ENCODE results near the gene PHETA1. TPM values are rescaled to one million over a fixed set of nuclear protein-coding genes. Genes with fewer than 3 reads are reported as not detected.

Gene PHETA1
- total RNA-seq, 1 experiment from 2014 or later, result 10.6 TPM

DNA sequence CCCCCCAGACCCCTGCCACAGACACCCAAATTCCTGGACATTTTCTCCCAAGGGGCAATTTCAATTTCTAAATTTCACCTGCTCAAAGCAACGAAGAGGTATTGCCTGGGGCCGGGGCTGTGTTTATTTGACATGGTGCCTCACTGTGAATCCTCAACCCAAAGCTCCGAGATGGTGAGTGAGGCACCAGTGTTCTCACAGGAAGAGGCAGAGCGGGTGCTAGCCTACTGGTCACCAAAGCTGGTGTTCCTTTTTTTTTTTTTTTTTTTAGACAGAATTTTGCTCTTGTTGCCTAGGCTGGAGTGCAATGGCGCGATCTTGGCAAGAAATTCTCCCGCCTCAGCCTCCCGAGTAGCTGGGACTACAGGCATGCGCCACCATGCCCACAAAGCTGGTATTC is 22.0 kb upstream of the PHETA1 start (continued):
- TF ChIP-seq, protein P1, sequence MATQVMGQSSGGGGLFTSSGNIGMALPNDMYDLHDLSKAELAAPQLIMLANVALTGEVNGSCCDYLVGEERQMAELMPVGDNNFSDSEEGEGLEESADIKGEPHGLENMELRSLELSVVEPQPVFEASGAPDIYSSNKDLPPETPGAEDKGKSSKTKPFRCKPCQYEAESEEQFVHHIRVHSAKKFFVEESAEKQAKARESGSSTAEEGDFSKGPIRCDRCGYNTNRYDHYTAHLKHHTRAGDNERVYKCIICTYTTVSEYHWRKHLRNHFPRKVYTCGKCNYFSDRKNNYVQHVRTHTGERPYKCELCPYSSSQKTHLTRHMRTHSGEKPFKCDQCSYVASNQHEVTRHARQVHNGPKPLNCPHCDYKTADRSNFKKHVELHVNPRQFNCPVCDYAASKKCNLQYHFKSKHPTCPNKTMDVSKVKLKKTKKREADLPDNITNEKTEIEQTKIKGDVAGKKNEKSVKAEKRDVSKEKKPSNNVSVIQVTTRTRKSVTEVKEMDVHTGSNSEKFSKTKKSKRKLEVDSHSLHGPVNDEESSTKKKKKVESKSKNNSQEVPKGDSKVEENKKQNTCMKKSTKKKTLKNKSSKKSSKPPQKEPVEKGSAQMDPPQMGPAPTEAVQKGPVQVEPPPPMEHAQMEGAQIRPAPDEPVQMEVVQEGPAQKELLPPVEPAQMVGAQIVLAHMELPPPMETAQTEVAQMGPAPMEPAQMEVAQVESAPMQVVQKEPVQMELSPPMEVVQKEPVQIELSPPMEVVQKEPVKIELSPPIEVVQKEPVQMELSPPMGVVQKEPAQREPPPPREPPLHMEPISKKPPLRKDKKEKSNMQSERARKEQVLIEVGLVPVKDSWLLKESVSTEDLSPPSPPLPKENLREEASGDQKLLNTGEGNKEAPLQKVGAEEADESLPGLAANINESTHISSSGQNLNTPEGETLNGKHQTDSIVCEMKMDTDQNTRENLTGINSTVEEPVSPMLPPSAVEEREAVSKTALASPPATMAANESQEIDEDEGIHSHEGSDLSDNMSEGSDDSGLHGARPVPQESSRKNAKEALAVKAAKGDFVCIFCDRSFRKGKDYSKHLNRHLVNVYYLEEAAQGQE (IDR thresholded peaks at IDR 0.05; ENCODE audit: low read depth), result no peak
- TF ChIP-seq ZNF274 (IDR thresholded peaks at IDR 0.05; ENCODE audit: low read depth, low read length) (no peak), EGR1 (IDR thresholded peaks at IDR 0.05; ENCODE audit: low read depth) (no peak), SRF (IDR thresholded peaks at IDR 0.05; ENCODE audit: low read depth) (no peak)

DNA sequence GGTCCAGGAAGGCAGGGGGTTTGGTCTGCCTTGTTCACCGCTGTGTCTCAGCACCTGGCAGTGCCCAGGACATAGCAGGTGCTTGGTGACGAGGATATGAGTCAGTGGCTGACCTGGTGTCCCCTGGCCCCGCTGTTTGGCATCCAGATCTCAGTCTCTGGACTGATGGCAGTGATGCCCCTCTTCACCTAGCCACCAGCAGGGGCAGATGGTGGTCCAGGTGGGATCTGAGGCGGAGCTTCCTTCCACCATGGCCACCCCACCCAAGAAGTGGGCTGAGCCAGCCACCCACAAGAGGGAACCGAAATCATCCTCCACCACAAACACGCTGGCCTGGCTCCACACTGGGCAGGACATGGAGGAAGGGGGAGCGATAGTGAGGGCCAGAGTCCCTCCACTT is 20.7 kb upstream of the PHETA1 start:
- no peaks in the 10 kb centered on the region for H3K9me2 ChIP-seq (ENCODE audit: insufficient read depth)
- no peak overlapping the region for H3K4me2 ChIP-seq (ENCODE audit: low read length)
- intact Hi-C loops (cut with micrococcal nuclease), result no loop called here
- RAD21 ChIA-PET (ENCODE audit: low non-redundant PET in 1 of 2, low total read pairs in 2 of 2, uncharacterized antibody in 2 of 2, unreplicated experiment in 2 of 2), result no interaction called here
- BruUV-seq (replicated peaks), result no TSS peak
- CTCF ChIA-PET, result no interaction called here
- H3K36me3 ChIP-seq (ENCODE audit: control insufficient read depth in 1 of 2, insufficient read depth in 2 of 2, low read length in 2 of 2), result no peaks in the 10 kb centered on the region
- H3K27ac ChIP-seq (ENCODE audit: low read depth, low read length), result no peak overlapping the region
- H2AFZ ChIP-seq (ENCODE audit: low read depth, low read length, poor library complexity, severe bottlenecking), result no peak overlapping the region
- H3K4me3 ChIP-seq (replicated peaks in 1 of 2; ENCODE audit: low read depth in 1 of 2, low read length in 2 of 2), result no peak overlapping the region
- ATAC-seq (peak; percentile 73), DNase-seq (ENCODE audit: low read depth, low spot score) (no peak)
- no peaks in the 10 kb centered on the region for H3K9me3 ChIP-seq (ENCODE audit: control insufficient read depth in 1 of 2, insufficient read depth in 1 of 2, low read depth in 1 of 2, low read length in 2 of 2)
- POLR2A ChIA-PET, result no interaction called here
- H4K20me1 ChIP-seq (ENCODE audit: insufficient read depth), result no peaks in the 10 kb centered on the region
- H3K79me2 ChIP-seq (ENCODE audit: insufficient read depth, low read length), result no peaks in the 10 kb centered on the region
- TF ChIP-seq SRF (IDR thresholded peaks at IDR 0.05; ENCODE audit: low read depth) (no peak), FOSL1 (IDR thresholded peaks at IDR 0.05; ENCODE audit: low read depth) (peak; percentile 78; the same call in 1 of the 2 replicates), SP1 (IDR thresholded peaks at IDR 0.05; ENCODE audit: low read depth) (no peak), JUND (IDR thresholded peaks at IDR 0.05) (peak; percentile 43; the same call in 1 of the 2 replicates)
- TF ChIP-seq, protein P1 (IDR thresholded peaks at IDR 0.05; ENCODE audit: low read depth), result no peak
- H3K27me3 ChIP-seq (ENCODE audit: insufficient read depth, low read length), result no peaks in the 10 kb centered on the region
- H3K9ac ChIP-seq (ENCODE audit: low read length), result no peak overlapping the region
- peaks cover 0 to 9% of the 10 kb centered on the region in 2 experiments; a peak in 2 of 4 replicates for H3K4me1 ChIP-seq (ENCODE audit: control insufficient read depth in 1 of 2, insufficient read depth in 2 of 2, low read length in 2 of 2)

All from HCT116 (cell line).